Naive thymus-derived CD4-positive, alpha-beta T cell (primary cell): ENCODE results near the gene ZCCHC8. TPM values are rescaled to one million over a fixed set of nuclear protein-coding genes. Genes with fewer than 3 reads are reported as not detected.
"Not testable (repeated sequence)": the region's sequence is repeated elsewhere in the genome, so short reads cannot be mapped to it uniquely, and the experiment has no call there.

ENCODE experiments used
- ATAC-seq: fragments of 150-1000 bp; cut with Tn5 transposase; 2 replicates; pipeline ENCODE4 v1.10.0; 2021; ENCODE audit warnings: mild to moderate bottlenecking, moderate library complexity
- CTCF ChIA-PET: fragments of 350-600 bp; sonication (Branson Sonifier 250); formaldehyde crosslinking; loops from one replicate; lab custom pipeline; 2021; ENCODE audit warnings: antibody characterized with exemption; lab: Charles Lee
- POLR2A ChIA-PET: fragments of 350-600 bp; sonication (Branson Sonifier 250); formaldehyde crosslinking; loops from one replicate; lab custom pipeline; 2021; ENCODE audit warnings: antibody characterized with exemption, inconsistent platforms; lab: Charles Lee
- DNase-seq, 9 donors: peaks; one replicate each; pipeline versions ENCODE4 v3.0.0 to v3.0.0-alpha.2; 2020 to 2022; ENCODE audit warnings: mixed read lengths in 1 of 9
- H3K27ac ChIP-seq: one replicate; pipeline ENCODE4 v1.7.0; 2013; ENCODE audit warnings: mild to moderate bottlenecking, low read depth, low read length, moderate library complexity
- H3K27me3 ChIP-seq, 2 donors: one replicate each; pipeline ENCODE4 v1.7.0; 2013; ENCODE audit warnings: low read length in 2 of 2, mild to moderate bottlenecking in 2 of 2, moderate library complexity in 2 of 2; ENCODE audit not compliant: control insufficient read depth in 2 of 2, insufficient read depth in 2 of 2
- H3K36me3 ChIP-seq, 3 experiments: 1 replicate in 2 of 3; 2 replicates in 1 of 3; pipeline ENCODE4 v1.7.0; 2013; ENCODE audit warnings: low read length in 3 of 3, mild to moderate bottlenecking in 3 of 3, moderate library complexity in 1 of 3; ENCODE audit not compliant: insufficient read depth in 3 of 3, control insufficient read depth in 2 of 3
- H3K4me1 ChIP-seq, 2 donors: one replicate each; pipeline ENCODE4 v1.7.0; 2013; ENCODE audit warnings: low read length in 2 of 2, mild to moderate bottlenecking in 2 of 2, moderate library complexity in 1 of 2; ENCODE audit not compliant: control insufficient read depth in 2 of 2, insufficient read depth in 2 of 2
- H3K4me3 ChIP-seq: 2 replicates; pipeline ENCODE4 v1.7.0; 2013; ENCODE audit warnings: mild to moderate bottlenecking, low read length
- H3K9me3 ChIP-seq, 3 experiments: 1 replicate in 2 of 3; 2 replicates in 1 of 3; pipeline ENCODE4 v1.7.0; 2013; ENCODE audit warnings: low read length in 3 of 3; ENCODE audit not compliant: control insufficient read depth in 2 of 3
- H3K27ac Mint-ChIP-seq, 9 donors: one replicate each; pipeline ENCODE4 v1.8.0; 2020 to 2022; ENCODE audit warnings: mixed read lengths in 9 of 9, mild to moderate bottlenecking in 8 of 9, moderate library complexity in 5 of 9, inconsistent platforms in 2 of 9
- H3K27me3 Mint-ChIP-seq, 5 donors: one replicate each; pipeline ENCODE4 v1.8.0; 2021 to 2022; ENCODE audit warnings: mixed read lengths in 5 of 5, mild to moderate bottlenecking in 1 of 5
- H3K36me3 Mint-ChIP-seq, 5 donors: one replicate each; pipeline ENCODE4 v1.8.0; 2020 to 2022; ENCODE audit warnings: mixed read lengths in 5 of 5, mild to moderate bottlenecking in 3 of 5, inconsistent platforms in 1 of 5
- H3K4me1 Mint-ChIP-seq, 7 donors: one replicate each; pipeline ENCODE4 v1.8.0; 2020 to 2022; ENCODE audit warnings: mixed read lengths in 7 of 7, mild to moderate bottlenecking in 3 of 7, inconsistent platforms in 1 of 7
- H3K4me3 Mint-ChIP-seq, 10 donors: one replicate each; pipeline ENCODE4 v1.8.0; 2020 to 2022; ENCODE audit warnings: mild to moderate bottlenecking in 10 of 10, mixed read lengths in 10 of 10, moderate library complexity in 6 of 10, inconsistent platforms in 2 of 10
- H3K9me3 Mint-ChIP-seq, 11 donors: one replicate each; pipeline ENCODE4 v1.8.0; 2020 to 2022; ENCODE audit warnings: mixed read lengths in 11 of 11, mild to moderate bottlenecking in 4 of 11, inconsistent platforms in 1 of 11, moderate library complexity in 1 of 11
- intact Hi-C, 2 donors: fragments of 100-400 bp; cut with micrococcal nuclease; formaldehyde crosslinking; loops; one replicate each; pipeline ENCODE4 v1.15.1; 2023
- polyA plus RNA-seq, 2 donors: library from polyadenylated mRNA; unstranded; fragments of 300-500 nt; fragmentation: Illumina TruSeq; gene quantifications; one replicate each; pipeline ENCODE4 v1.2.3, GENCODE V29; 2021
- total RNA-seq, 6 experiments: library from RNA in 5 of 6; stranded (reverse) in 5 of 6; gene quantifications; 1 replicate in 5 of 6; 2 replicates in 1 of 6; pipeline ENCODE4 v1.2.3 and lab custom pipeline; 2021 to 2026

The ZCCHC8 gene
- total and polyA plus RNA-seq, 7 experiments from 2014 or later: 10.6 to 54.0 (median 45.1) TPM

GRCh38 chr12:122464317-122465042 lies 36.3 kb downstream of the ZCCHC8 start:
- H3K36me3 Mint-ChIP-seq, H3K9me3 Mint-ChIP-seq, H3K27ac ChIP-seq, H3K4me3 ChIP-seq, H3K27me3 Mint-ChIP-seq, intact Hi-C loops, H3K4me3 Mint-ChIP-seq, H3K4me1 Mint-ChIP-seq, H3K4me1 ChIP-seq, H3K27me3 ChIP-seq, H3K9me3 ChIP-seq, H3K36me3 ChIP-seq: not testable (repeated sequence)
- ChIA-PET POLR2A (interaction anchor here (1.1 to 1.7 kb wide), 2 partner anchors 12 to 38 kb away, joined by 3 read pairs; no protein-coding TSS in a partner anchor), CTCF (interaction anchor here (0.6 to 1.1 kb wide), 2 partner anchors 65 kb away, joined by 3 read pairs; no protein-coding TSS in a partner anchor)
- ATAC-seq (peak; percentile 66), DNase-seq (peak in 1 of 9 donors; percentile 16)
- H3K27ac Mint-ChIP-seq: peak overlapping the region in 1 of 9 donors; percentile 43

DNA sequence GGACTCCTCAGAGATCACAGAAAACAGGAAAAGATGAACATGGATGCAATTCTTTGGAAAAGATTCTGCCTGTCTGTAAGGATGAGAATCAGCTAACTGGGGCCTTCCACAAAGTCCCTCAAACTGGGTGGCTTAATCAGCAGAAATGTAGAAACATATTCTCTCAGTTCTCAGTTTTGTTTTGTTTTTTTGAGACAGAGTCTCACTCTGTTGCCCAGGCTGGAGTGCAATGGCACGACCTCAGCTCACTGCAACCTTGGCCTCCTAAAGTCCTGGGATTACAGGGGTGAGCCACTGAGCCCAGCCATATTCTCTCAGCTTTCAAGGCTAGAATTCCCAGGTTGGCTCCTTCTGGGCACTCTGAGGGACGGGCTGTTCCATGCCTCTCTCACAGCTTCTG lies 40.1 kb downstream of the ZCCHC8 start:
- DNase-seq: no peak
- POLR2A ChIA-PET: interaction anchor here (1.1 kb wide), 1 partner anchor 61 kb away, joined by 4 read pairs; no protein-coding TSS in a partner anchor
- Mint-ChIP-seq H3K27me3 (no peaks in the 10 kb centered on the region), H3K4me3 (no peak overlapping the region), H3K27ac (peak overlapping the region in 2 of 9 donors; percentile 0 to 12), H3K4me1 (peaks cover 0 to 21% (median 3%) of the 10 kb centered on the region in 7 donors), H3K9me3 (no peaks in the 10 kb centered on the region), H3K36me3 (no peaks in the 10 kb centered on the region)
- Histone ChIP-seq H3K27ac (no peak overlapping the region), H3K4me3 (no peak overlapping the region), H3K36me3 (no peaks in the 10 kb centered on the region), H3K4me1 (no peaks in the 10 kb centered on the region), H3K9me3 (no peaks in the 10 kb centered on the region), H3K27me3 (no peaks in the 10 kb centered on the region)
- no peak for ATAC-seq
- intact Hi-C loops: no loop called here
- CTCF ChIA-PET: interaction anchor here (0.6 kb wide), 1 partner anchor 124 kb away, joined by 5 read pairs; no protein-coding TSS in a partner anchor

- H3K27me3 ChIP-seq: no peaks in the 10 kb centered on the region
- ChIA-PET CTCF (no interaction called here), POLR2A (interaction anchor here (1.1 kb wide), 1 partner anchor 60 kb away, joined by 4 read pairs; no protein-coding TSS in a partner anchor)
- H3K36me3 Mint-ChIP-seq: no peaks in the 10 kb centered on the region
- H3K36me3 ChIP-seq: no peaks in the 10 kb centered on the region
- H3K9me3 ChIP-seq: no peaks in the 10 kb centered on the region
- H3K27me3 Mint-ChIP-seq: no peaks in the 10 kb centered on the region
- H3K9me3 Mint-ChIP-seq: no peaks in the 10 kb centered on the region
- H3K4me1 Mint-ChIP-seq: peaks cover 0 to 21% (median 3%) of the 10 kb centered on the region in 7 donors
- no peaks in the 10 kb centered on the region for H3K4me1 ChIP-seq
- intact Hi-C loops: no loop called here
- no peak overlapping the region for H3K4me3 Mint-ChIP-seq
- DNase-seq: no peak
- H3K4me3 ChIP-seq: no peak overlapping the region
- ATAC-seq: no peak
- no peak overlapping the region for H3K27ac ChIP-seq
- H3K27ac Mint-ChIP-seq: no peak overlapping the region
Observed at GRCh38 chr12:122460061-122460460, 40.7 kb downstream of the ZCCHC8 start.

GRCh38 chr12:122459211-122459610 lies 41.5 kb downstream of the ZCCHC8 start:
- Histone ChIP-seq H3K4me1 (peaks cover under 1 to 5% of the 10 kb centered on the region in 2 donors), H3K36me3 (no peaks in the 10 kb centered on the region), H3K4me3 (no peak overlapping the region), H3K9me3 (no peaks in the 10 kb centered on the region), H3K27me3 (no peaks in the 10 kb centered on the region), H3K27ac (no peak overlapping the region)
- intact Hi-C loops: no loop called here
- Mint-ChIP-seq H3K4me3 (no peak overlapping the region), H3K27ac (no peak overlapping the region), H3K4me1 (peaks cover 4 to 28% (median 9%) of the 10 kb centered on the region in 7 donors), H3K9me3 (no peaks in the 10 kb centered on the region), H3K27me3 (no peaks in the 10 kb centered on the region), H3K36me3 (no peaks in the 10 kb centered on the region)
- CTCF ChIA-PET: interaction anchor here (1.8 kb wide), 1 partner anchor 60 kb away, joined by 3 read pairs; no protein-coding TSS in a partner anchor
- POLR2A ChIA-PET: interaction anchor here (1.1 kb wide), 1 partner anchor 12 kb away, joined by 3 read pairs; no protein-coding TSS in a partner anchor
- no peak for ATAC-seq
- no peak for DNase-seq

- intact Hi-C loops: no loop called here
- H3K36me3 ChIP-seq: no peaks in the 10 kb centered on the region
- H3K27ac Mint-ChIP-seq: peak overlapping the region in 3 of 9 donors; percentile 59 to 81 (median 63)
- peak overlapping the region in 1 of 10 donors; percentile 17 for H3K4me3 Mint-ChIP-seq
- DNase-seq: no peak
- H3K27me3 ChIP-seq: no peaks in the 10 kb centered on the region
- H3K4me1 Mint-ChIP-seq: peaks cover 10 to 35% (median 18%) of the 10 kb centered on the region in 7 donors
- POLR2A ChIA-PET: interaction anchor here (1.1 kb wide), 1 partner anchor 13 kb away, joined by 3 read pairs; no protein-coding TSS in a partner anchor
- peaks cover 9 to 13% of the 10 kb centered on the region in 2 donors for H3K4me1 ChIP-seq
- no peaks in the 10 kb centered on the region for H3K9me3 ChIP-seq
- CTCF ChIA-PET: interaction anchor here (1.8 kb wide), 1 partner anchor 59 kb away, joined by 3 read pairs; no protein-coding TSS in a partner anchor
- H3K4me3 ChIP-seq: no peak overlapping the region
- H3K27ac ChIP-seq: no peak overlapping the region
- H3K27me3 Mint-ChIP-seq: no peaks in the 10 kb centered on the region
- H3K9me3 Mint-ChIP-seq: peaks cover 0 to 2% (median 0%) of the 10 kb centered on the region in 11 donors
- H3K36me3 Mint-ChIP-seq: peaks cover 0 to 6% (median 0%) of the 10 kb centered on the region in 5 donors
- ATAC-seq: no peak
Observed at GRCh38 chr12:122458105-122459035, 42.4 kb downstream of the ZCCHC8 start.

DNA sequence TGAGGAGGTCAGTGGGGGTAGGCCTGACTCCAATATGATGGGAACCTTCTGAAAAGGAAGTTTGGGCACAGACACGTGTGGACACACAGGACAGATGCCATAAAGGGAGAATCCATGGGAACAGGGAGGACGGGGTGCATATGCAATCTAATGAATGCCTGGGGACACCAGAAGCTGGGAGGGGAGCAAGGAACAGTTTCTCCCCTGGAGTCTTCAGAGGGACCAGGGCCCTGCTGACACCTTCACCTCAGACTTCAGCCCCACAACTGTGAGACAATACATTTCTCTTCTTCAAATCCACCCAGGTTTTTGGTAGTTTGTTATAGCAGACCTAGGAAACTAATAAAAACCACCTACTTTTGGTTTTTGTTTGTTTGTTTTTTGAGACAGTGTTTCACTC lies 43.1 kb downstream of the ZCCHC8 start:
- DNase-seq (no peak), ATAC-seq (no peak)
- Histone ChIP-seq H3K27ac (no peak overlapping the region), H3K27me3 (no peaks in the 10 kb centered on the region), H3K4me1 (peaks cover 16 to 17% of the 10 kb centered on the region in 2 donors), H3K9me3 (no peaks in the 10 kb centered on the region), H3K36me3 (no peaks in the 10 kb centered on the region), H3K4me3 (no peak overlapping the region)
- CTCF ChIA-PET: no interaction called here
- Mint-ChIP-seq H3K4me3 (peak overlapping the region in 1 of 10 donors; percentile 17), H3K27me3 (no peaks in the 10 kb centered on the region), H3K36me3 (peaks cover 0 to 6% (median 0%) of the 10 kb centered on the region in 5 donors), H3K9me3 (peaks cover 0 to 2% (median 0%) of the 10 kb centered on the region in 11 donors), H3K27ac (peak overlapping the region in 4 of 9 donors; percentile 17 to 81 (median 61)), H3K4me1 (peaks cover 16 to 43% (median 25%) of the 10 kb centered on the region in 7 donors)
- intact Hi-C loops: no loop called here
- POLR2A ChIA-PET: no interaction called here
